ENCODE data around the gene FGD6. TPM values are rescaled to one million over a fixed set of nuclear protein-coding genes. Genes with fewer than 3 reads are reported as not detected.
A peak's percentile ranks its signal among the peaks of the same experiment; 100 is the strongest.

Gene FGD6
- total RNA-seq, 1 experiment from 2014 or later: 25.1 TPM

DNA sequence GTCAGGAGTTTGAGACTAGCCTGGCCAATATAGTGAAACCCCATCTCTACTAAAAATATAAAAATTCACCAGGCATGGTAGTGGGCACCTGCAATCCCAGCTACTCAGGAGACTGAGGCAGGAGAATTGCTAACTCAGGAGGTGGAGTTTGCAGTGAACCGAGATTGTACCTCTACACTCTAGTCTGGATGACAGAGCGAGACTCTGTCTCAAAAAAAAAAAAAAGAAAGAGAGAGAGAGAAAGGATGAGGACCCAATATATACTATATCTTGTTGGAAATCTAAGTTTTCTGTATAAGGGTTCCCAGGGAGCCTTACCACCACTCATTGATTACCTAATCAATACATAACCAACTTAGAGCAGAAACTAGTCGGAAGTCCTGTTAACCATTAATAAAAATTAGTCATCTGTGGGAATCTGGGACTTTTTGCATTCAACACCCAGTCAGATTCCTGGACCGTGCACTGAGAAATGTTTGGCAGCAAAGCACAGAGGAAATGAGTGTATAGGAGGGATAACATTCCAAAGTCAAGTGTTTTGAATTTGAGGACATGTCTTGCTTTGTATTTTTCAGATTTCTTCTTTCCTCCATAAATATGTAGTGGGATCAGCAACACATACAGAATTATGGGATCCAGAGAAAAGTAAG lies 99.0 kb downstream of the FGD6 start:
- Mint-ChIP-seq H3K27me3 (ENCODE audit: insufficient read depth, unreplicated experiment) (no peaks in the 10 kb centered on the region), H3K9me3 (ENCODE audit: unreplicated experiment) (no peaks in the 10 kb centered on the region), H3K4me1 (ENCODE audit: insufficient read depth, unreplicated experiment) (peaks cover 28% of the 10 kb centered on the region), H3K4me3 (ENCODE audit: unreplicated experiment) (no peak overlapping the region), H3K27ac (ENCODE audit: low read depth, unreplicated experiment) (peak overlapping the region; percentile 70), H3K36me3 (ENCODE audit: insufficient read depth, unreplicated experiment) (peaks cover 16% of the 10 kb centered on the region)
- intact Hi-C loops (cut with micrococcal nuclease): loop anchor here (5.0 kb wide), 2 partner anchors 84 to 199 kb away; no protein-coding TSS in a partner anchor
- TF ChIP-seq, protein P1, sequence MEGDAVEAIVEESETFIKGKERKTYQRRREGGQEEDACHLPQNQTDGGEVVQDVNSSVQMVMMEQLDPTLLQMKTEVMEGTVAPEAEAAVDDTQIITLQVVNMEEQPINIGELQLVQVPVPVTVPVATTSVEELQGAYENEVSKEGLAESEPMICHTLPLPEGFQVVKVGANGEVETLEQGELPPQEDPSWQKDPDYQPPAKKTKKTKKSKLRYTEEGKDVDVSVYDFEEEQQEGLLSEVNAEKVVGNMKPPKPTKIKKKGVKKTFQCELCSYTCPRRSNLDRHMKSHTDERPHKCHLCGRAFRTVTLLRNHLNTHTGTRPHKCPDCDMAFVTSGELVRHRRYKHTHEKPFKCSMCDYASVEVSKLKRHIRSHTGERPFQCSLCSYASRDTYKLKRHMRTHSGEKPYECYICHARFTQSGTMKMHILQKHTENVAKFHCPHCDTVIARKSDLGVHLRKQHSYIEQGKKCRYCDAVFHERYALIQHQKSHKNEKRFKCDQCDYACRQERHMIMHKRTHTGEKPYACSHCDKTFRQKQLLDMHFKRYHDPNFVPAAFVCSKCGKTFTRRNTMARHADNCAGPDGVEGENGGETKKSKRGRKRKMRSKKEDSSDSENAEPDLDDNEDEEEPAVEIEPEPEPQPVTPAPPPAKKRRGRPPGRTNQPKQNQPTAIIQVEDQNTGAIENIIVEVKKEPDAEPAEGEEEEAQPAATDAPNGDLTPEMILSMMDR (IDR thresholded peaks at IDR 0.05; ENCODE audit: unreplicated experiment): no peak
- no TSS peak for BruUV-seq (replicated peaks)
- DNase-seq (ENCODE audit: unreplicated experiment): peak; percentile 71
- CTCF ChIA-PET: interaction anchor here (0.7 to 3.9 kb wide), 11 partner anchors 31 to 416 kb away, joined by 3 to 50 read pairs (median 7); partner anchors contain the start of genes FGD6 and VEZT
- POLR2A ChIA-PET: interaction anchor here (0.8 to 5.8 kb wide), 10 partner anchors 13 to 659 kb away, joined by 3 to 158 read pairs (median 4); partner anchors contain the start of genes FGD6, METAP2 and VEZT

DNA sequence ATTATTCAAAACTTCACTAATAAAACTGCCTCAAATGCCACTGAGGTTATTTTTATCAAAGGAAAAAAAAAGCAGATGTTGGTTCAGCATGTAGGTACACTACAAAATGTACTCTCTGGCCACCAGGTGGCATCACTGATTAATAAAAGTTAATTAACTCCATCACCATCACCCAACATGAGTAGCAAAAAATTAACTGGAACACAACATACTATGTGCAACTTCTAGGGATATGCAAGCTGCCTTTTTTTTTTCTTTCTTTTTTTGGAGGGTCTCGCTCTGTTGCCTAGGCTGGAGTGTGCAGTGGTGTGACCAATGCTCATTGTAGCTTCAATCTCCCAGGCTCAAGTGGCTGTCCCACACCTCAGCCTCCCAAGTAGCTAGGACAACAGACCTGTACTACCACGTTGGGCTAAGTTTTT lies 100.1 kb downstream of the FGD6 start:
- TSS peak; percentile 78 for BruUV-seq (replicated peaks)
- no peaks in the 10 kb centered on the region for H3K27me3 Mint-ChIP-seq (ENCODE audit: insufficient read depth, unreplicated experiment)
- DNase-seq (ENCODE audit: unreplicated experiment): peak; percentile 86
- TF ChIP-seq, protein P1 (IDR thresholded peaks at IDR 0.05; ENCODE audit: unreplicated experiment): peak; percentile 48
- POLR2A ChIA-PET: interaction anchor here (0.7 to 5.8 kb wide), 18 partner anchors 9 to 417 kb away, joined by 3 to 158 read pairs (median 4); partner anchors contain the start of genes FGD6, METAP2, NR2C1 and VEZT
- intact Hi-C loops (cut with micrococcal nuclease): loop anchor here (1.0 to 5.0 kb wide), 6 partner anchors 85 to 417 kb away; partner anchors contain the start of genes FGD6, METAP2 and VEZT
- CTCF ChIA-PET: interaction anchor here (0.5 to 3.9 kb wide), 35 partner anchors 9 to 421 kb away, joined by 3 to 50 read pairs (median 4); partner anchors contain the start of genes FGD6 and VEZT
- H3K4me3 Mint-ChIP-seq (ENCODE audit: unreplicated experiment): peak overlapping the region; percentile 38
- peaks cover 28% of the 10 kb centered on the region for H3K4me1 Mint-ChIP-seq (ENCODE audit: insufficient read depth, unreplicated experiment)
- H3K36me3 Mint-ChIP-seq (ENCODE audit: insufficient read depth, unreplicated experiment): peaks cover 17% of the 10 kb centered on the region
- peak overlapping the region; percentile 78 for H3K27ac Mint-ChIP-seq (ENCODE audit: low read depth, unreplicated experiment)
- no peaks in the 10 kb centered on the region for H3K9me3 Mint-ChIP-seq (ENCODE audit: unreplicated experiment)

- Mint-ChIP-seq H3K4me3 (ENCODE audit: unreplicated experiment) (peak overlapping the region; percentile 38), H3K4me1 (ENCODE audit: insufficient read depth, unreplicated experiment) (peaks cover 28% of the 10 kb centered on the region), H3K9me3 (ENCODE audit: unreplicated experiment) (no peaks in the 10 kb centered on the region), H3K36me3 (ENCODE audit: insufficient read depth, unreplicated experiment) (peaks cover 21% of the 10 kb centered on the region), H3K27ac (ENCODE audit: low read depth, unreplicated experiment) (peak overlapping the region; percentile 78), H3K27me3 (ENCODE audit: insufficient read depth, unreplicated experiment) (no peaks in the 10 kb centered on the region)
- TF ChIP-seq, protein P1 (IDR thresholded peaks at IDR 0.05; ENCODE audit: unreplicated experiment): no peak
- intact Hi-C loops (cut with micrococcal nuclease): loop anchor here (1.0 to 5.0 kb wide), 6 partner anchors 86 to 418 kb away; partner anchors contain the start of genes FGD6, METAP2 and VEZT
- ChIA-PET POLR2A (interaction anchor here (0.7 to 5.8 kb wide), 19 partner anchors 8 to 418 kb away, joined by 3 to 158 read pairs (median 4); partner anchors contain the start of genes FGD6, METAP2, NR2C1 and VEZT), CTCF (interaction anchor here (0.7 to 3.9 kb wide), 30 partner anchors 10 to 422 kb away, joined by 3 to 50 read pairs (median 4); partner anchors contain the start of genes FGD6, METAP2 and VEZT)
- DNase-seq (ENCODE audit: unreplicated experiment): peak; percentile 86
- BruUV-seq (replicated peaks): no TSS peak
Observed at GRCh38 chr12:95116773-95117172, 100.5 kb downstream of the FGD6 start.

DNA sequence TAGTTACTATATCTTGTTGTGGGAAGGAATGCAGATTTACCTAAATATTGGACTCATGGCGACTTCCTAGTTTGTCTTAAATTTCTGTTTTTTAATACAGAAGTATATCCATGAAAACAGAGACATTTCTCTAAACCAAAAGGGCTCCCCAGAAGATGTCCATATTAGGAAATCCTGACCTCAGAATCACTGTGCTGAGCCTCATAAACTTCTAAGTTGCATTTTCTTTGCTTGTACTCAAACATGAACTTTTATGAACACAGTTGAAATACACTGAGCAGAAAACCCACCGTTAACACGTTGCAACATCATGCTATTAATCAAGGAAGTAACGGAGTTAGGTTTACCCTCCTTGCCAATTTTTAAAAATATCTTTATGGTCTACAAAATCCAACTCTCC lies 100.9 kb downstream of the FGD6 start:
- intact Hi-C loops (cut with micrococcal nuclease): loop anchor here (2.0 to 5.0 kb wide), 3 partner anchors 86 to 358 kb away; partner anchors contain the start of gene METAP2

More for the DNA sequence above, 100.9 kb downstream of the FGD6 start:
- H3K4me1 Mint-ChIP-seq (ENCODE audit: insufficient read depth, unreplicated experiment): peaks cover 28% of the 10 kb centered on the region
- ChIA-PET POLR2A (interaction anchor here (0.7 to 5.8 kb wide), 17 partner anchors 8 to 418 kb away, joined by 3 to 158 read pairs (median 4); partner anchors contain the start of genes FGD6, METAP2, NR2C1 and VEZT), CTCF (interaction anchor here (0.7 to 3.9 kb wide), 26 partner anchors 10 to 418 kb away, joined by 3 to 50 read pairs (median 4); partner anchors contain the start of genes FGD6, METAP2 and VEZT)
- H3K9me3 Mint-ChIP-seq (ENCODE audit: unreplicated experiment): no peaks in the 10 kb centered on the region
- TF ChIP-seq, protein P1 (IDR thresholded peaks at IDR 0.05; ENCODE audit: unreplicated experiment): no peak
- peaks cover 25% of the 10 kb centered on the region for H3K36me3 Mint-ChIP-seq (ENCODE audit: insufficient read depth, unreplicated experiment)
- peak overlapping the region; percentile 38 for H3K4me3 Mint-ChIP-seq (ENCODE audit: unreplicated experiment)
- no peak for DNase-seq (ENCODE audit: unreplicated experiment)
- H3K27ac Mint-ChIP-seq (ENCODE audit: low read depth, unreplicated experiment): peak overlapping the region; percentile 78
- BruUV-seq (replicated peaks): TSS peak; percentile 90
- no peaks in the 10 kb centered on the region for H3K27me3 Mint-ChIP-seq (ENCODE audit: insufficient read depth, unreplicated experiment)
